Measurements from ENCODE around the gene WDR26. TPM values are rescaled to one million over a fixed set of nuclear protein-coding genes. Genes with fewer than 3 reads are reported as not detected.

Gene WDR26
- total and polyA plus RNA-seq, 2 of the 4 experiments (the other 2 are of a cell fraction): 23.8 to 46.4 TPM

DNA sequence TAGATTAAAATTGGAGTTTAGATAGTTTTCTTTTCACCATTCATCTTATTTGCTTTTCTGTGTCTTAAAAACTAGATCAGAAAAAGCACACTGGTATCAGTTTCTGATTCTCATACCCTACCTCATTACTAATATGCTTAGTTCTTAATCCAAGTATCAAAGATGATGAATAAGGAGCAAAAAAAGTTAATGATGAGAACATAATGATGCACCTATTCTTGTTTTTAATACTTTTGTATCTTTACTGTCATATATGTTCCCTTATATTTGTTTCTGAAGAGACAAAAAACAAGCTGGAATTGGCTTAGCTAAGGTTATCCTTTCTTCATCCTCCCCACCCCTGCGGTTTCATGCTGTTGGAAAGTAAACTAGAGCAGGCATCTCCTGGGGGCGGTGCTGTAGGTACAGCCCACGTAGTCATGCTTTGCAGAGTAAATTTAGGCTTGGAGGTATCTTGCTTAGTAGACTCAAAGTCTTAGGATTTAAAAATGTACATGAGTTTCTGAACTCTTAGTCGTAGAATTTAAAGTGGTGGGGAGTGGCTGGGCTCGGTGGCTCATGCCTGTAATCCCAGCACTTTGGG is 61.5 kb downstream of the WDR26 start:
- no peak overlapping the region for H2BK15ac ChIP-seq (ENCODE audit: low read depth, low read length)
- no peaks in the 10 kb centered on the region for H3K27me3 ChIP-seq (ENCODE audit: control insufficient read depth, insufficient read depth, low read length)
- WGBS, 2 experiments (ENCODE audit: extremely low coverage in 2 of 2, insufficient read length in 1 of 2): 100% methylated on average over 1 of the region's 5 CpGs; no CpG with 5 or more reads in 1 of the 2 experiments
- no peak overlapping the region for H2AK9ac ChIP-seq (replicated peaks; ENCODE audit: low read depth, low read length, poor library complexity)
- H3K9ac ChIP-seq (ENCODE audit: low read depth, low read length): no peak overlapping the region
- H2AK5ac ChIP-seq (ENCODE audit: low read depth, low read length): no peak overlapping the region
- peaks cover 9% of the 10 kb centered on the region for H3K9me1 ChIP-seq (ENCODE audit: insufficient read depth, low read length)
- in situ Hi-C loops (cut with MboI; ENCODE audit: low sequenced_read_pairs): no loop called here
- no peak overlapping the region for H3K56ac ChIP-seq (ENCODE audit: extremely low read depth, insufficient read depth, low read length)
- intact Hi-C loops (cut with micrococcal nuclease): no loop called here
- no peak overlapping the region for H3K4me2 ChIP-seq (ENCODE audit: low read depth, low read length)
- H3K4me1 ChIP-seq (ENCODE audit: control insufficient read depth, insufficient read depth, low read length): peaks cover 9% of the 10 kb centered on the region
- peaks cover 20 to 26% of the 10 kb centered on the region in 2 experiments for H3K79me1 ChIP-seq (ENCODE audit: low read depth in 1 of 2, low read length in 2 of 2)
- H4K5ac ChIP-seq (ENCODE audit: low read depth, low read length): no peak overlapping the region
- POLR2A ChIA-PET (ENCODE audit: unreplicated experiment): interaction anchor here (0.6 kb wide), 1 partner anchor 326 kb away, joined by 3 read pairs; no protein-coding TSS in a partner anchor
- no peak overlapping the region for H2BK20ac ChIP-seq (ENCODE audit: low read depth, low read length)
- dilution Hi-C loops (cut with HindIII; ENCODE audit: low sequenced_read_pairs, unreplicated experiment): no loop called here
- H3K23ac ChIP-seq (ENCODE audit: low read depth, low read length): no peak overlapping the region
- no peak overlapping the region for H3K27ac ChIP-seq (ENCODE audit: insufficient read depth, low read length)
- H3K9me3 ChIP-seq (ENCODE audit: control insufficient read depth, insufficient read depth, low read length): no peaks in the 10 kb centered on the region
- no peak overlapping the region for H2AFZ ChIP-seq (replicated peaks; ENCODE audit: low read length, poor library complexity)
- H3K4me3 ChIP-seq (ENCODE audit: insufficient read depth, low read depth, low read length): no peak overlapping the region
- no TSS peak for BruUV-seq (replicated peaks)
- H3K36me3 ChIP-seq (ENCODE audit: control insufficient read depth, insufficient read depth, low read length): peaks cover 44% of the 10 kb centered on the region
- H4K20me1 ChIP-seq (ENCODE audit: insufficient read depth, low read length): peaks cover 29% of the 10 kb centered on the region
- CTCF ChIA-PET: no interaction called here
- H2BK120ac ChIP-seq (ENCODE audit: low read depth, low read length): no peak overlapping the region
- no peak overlapping the region for H4K8ac ChIP-seq (ENCODE audit: low read depth in 2 of 2, low read length in 2 of 2)
- DNase-seq (no peak), ATAC-seq (ENCODE audit: low read depth) (no peak)
- H3K14ac ChIP-seq (replicated peaks; ENCODE audit: low read depth, low read length): no peak overlapping the region
- no peak overlapping the region for H4K91ac ChIP-seq (ENCODE audit: insufficient read depth, low read depth, low read length)
- no peak for TF ChIP-seq BHLHE40 (IDR thresholded peaks at IDR 0.05; ENCODE audit: low read depth, low read length)
- no peak for TF ChIP-seq MXI1 (IDR thresholded peaks at IDR 0.05; ENCODE audit: borderline replicate concordance, low read depth, low read length)
- no peak for TF ChIP-seq RCOR1 (IDR thresholded peaks at IDR 0.05; ENCODE audit: insufficient replicate concordance, low read length)
- TF ChIP-seq, protein P1, sequence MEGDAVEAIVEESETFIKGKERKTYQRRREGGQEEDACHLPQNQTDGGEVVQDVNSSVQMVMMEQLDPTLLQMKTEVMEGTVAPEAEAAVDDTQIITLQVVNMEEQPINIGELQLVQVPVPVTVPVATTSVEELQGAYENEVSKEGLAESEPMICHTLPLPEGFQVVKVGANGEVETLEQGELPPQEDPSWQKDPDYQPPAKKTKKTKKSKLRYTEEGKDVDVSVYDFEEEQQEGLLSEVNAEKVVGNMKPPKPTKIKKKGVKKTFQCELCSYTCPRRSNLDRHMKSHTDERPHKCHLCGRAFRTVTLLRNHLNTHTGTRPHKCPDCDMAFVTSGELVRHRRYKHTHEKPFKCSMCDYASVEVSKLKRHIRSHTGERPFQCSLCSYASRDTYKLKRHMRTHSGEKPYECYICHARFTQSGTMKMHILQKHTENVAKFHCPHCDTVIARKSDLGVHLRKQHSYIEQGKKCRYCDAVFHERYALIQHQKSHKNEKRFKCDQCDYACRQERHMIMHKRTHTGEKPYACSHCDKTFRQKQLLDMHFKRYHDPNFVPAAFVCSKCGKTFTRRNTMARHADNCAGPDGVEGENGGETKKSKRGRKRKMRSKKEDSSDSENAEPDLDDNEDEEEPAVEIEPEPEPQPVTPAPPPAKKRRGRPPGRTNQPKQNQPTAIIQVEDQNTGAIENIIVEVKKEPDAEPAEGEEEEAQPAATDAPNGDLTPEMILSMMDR (conservative IDR thresholded peaks at IDR 0.05; ENCODE audit: low read depth, low read length): no peak
- no peak for TF ChIP-seq NFE2L2 (IDR thresholded peaks at IDR 0.05; ENCODE audit: low read depth, low read length)
- TF ChIP-seq CHD1 (IDR thresholded peaks at IDR 0.05; ENCODE audit: low read depth, low read length): no peak
- H2BK5ac ChIP-seq (ENCODE audit: low read depth, low read length, poor library complexity, severe bottlenecking): no peak overlapping the region
- H3K18ac ChIP-seq (ENCODE audit: low read depth, low read length): no peak overlapping the region
- H3K4ac ChIP-seq (ENCODE audit: low read depth, low read length): no peak overlapping the region
